A673 (cell line): Measurements from ENCODE around the gene CDHR3.

Experiments
- EZH2 ChIP-seq: fragments of 200-600 bp; sonication (generic); IDR thresholded peaks from 2 replicates; pipeline ENCODE4 v1.6.1; 2017; ENCODE audit warnings: borderline replicate concordance, low read depth, mild to moderate bottlenecking, mixed read lengths, antibody characterized with exemption, low read length; ENCODE audit not compliant: poor library complexity, severe bottlenecking
- TF ChIP-seq, protein P1 (sequence below): fragments of 300-800, 200-600 bp; sonication (generic); conservative IDR thresholded peaks from 2 replicates; pipeline ENCODE4 v1.5.1; 2017; ENCODE audit warnings: low read depth, mild to moderate bottlenecking, antibody characterized with exemption, low read length, moderate library complexity, mixed read lengths

DNA sequence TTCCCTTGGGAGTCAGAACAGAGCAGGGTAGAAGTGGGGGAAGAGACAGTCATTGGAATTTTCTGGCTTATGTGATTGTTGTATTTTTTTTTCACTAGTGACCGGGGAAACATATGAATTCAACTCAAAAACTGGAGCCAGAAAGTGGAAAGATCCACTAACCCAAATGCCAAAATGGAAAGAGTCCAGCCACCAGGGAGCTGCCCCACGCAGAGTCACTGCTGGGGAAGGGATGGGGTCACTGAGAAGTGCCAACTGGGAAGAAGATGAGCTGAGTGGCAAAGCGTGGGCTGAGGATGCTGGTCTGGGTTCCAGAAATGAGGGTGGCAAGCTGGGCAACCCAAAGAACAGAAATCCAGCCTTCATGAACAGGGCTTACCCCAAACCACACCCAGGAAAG is 69.2 kb downstream of the CDHR3 start:
- TF ChIP-seq, protein P1, sequence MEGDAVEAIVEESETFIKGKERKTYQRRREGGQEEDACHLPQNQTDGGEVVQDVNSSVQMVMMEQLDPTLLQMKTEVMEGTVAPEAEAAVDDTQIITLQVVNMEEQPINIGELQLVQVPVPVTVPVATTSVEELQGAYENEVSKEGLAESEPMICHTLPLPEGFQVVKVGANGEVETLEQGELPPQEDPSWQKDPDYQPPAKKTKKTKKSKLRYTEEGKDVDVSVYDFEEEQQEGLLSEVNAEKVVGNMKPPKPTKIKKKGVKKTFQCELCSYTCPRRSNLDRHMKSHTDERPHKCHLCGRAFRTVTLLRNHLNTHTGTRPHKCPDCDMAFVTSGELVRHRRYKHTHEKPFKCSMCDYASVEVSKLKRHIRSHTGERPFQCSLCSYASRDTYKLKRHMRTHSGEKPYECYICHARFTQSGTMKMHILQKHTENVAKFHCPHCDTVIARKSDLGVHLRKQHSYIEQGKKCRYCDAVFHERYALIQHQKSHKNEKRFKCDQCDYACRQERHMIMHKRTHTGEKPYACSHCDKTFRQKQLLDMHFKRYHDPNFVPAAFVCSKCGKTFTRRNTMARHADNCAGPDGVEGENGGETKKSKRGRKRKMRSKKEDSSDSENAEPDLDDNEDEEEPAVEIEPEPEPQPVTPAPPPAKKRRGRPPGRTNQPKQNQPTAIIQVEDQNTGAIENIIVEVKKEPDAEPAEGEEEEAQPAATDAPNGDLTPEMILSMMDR: no peak
- TF ChIP-seq EZH2: no peak
